Measurements from ENCODE around the gene ZNF384.

DNA sequence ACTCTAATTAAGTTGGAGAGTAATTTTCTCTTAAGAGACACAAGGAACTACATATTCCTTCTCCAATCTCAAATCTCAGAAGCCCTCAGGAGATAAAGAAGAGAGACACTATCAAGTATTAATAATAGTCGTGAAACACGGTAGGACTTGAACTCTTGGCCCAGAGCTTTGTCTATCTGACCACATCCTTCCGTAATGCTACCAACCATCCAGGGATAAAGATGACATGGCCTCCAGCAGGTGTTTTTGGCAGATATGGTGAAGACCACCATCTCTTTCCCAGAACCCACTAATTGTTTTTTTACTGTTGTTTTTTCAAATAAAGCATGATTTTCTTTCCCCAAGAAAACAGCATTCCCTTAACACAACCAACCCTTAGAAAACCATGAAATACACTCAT is 3.4 kb downstream of the ZNF384 start:
- TF ChIP-seq POLR2AphosphoS5 (IDR thresholded peaks at IDR 0.05) (no peak), POLR2A (IDR thresholded peaks at IDR 0.05) (no peak)
- TF ChIP-seq, protein P1, sequence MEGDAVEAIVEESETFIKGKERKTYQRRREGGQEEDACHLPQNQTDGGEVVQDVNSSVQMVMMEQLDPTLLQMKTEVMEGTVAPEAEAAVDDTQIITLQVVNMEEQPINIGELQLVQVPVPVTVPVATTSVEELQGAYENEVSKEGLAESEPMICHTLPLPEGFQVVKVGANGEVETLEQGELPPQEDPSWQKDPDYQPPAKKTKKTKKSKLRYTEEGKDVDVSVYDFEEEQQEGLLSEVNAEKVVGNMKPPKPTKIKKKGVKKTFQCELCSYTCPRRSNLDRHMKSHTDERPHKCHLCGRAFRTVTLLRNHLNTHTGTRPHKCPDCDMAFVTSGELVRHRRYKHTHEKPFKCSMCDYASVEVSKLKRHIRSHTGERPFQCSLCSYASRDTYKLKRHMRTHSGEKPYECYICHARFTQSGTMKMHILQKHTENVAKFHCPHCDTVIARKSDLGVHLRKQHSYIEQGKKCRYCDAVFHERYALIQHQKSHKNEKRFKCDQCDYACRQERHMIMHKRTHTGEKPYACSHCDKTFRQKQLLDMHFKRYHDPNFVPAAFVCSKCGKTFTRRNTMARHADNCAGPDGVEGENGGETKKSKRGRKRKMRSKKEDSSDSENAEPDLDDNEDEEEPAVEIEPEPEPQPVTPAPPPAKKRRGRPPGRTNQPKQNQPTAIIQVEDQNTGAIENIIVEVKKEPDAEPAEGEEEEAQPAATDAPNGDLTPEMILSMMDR (IDR thresholded peaks at IDR 0.05): no peak

Measured in sigmoid colon (tissue), 4 donors.